ENCODE measurements around the gene GART. TPM values are rescaled to one million over a fixed set of nuclear protein-coding genes. Genes with fewer than 3 reads are reported as not detected.

The GART gene
- total RNA-seq, 1 experiment from 2014 or later: 162 TPM

DNA sequence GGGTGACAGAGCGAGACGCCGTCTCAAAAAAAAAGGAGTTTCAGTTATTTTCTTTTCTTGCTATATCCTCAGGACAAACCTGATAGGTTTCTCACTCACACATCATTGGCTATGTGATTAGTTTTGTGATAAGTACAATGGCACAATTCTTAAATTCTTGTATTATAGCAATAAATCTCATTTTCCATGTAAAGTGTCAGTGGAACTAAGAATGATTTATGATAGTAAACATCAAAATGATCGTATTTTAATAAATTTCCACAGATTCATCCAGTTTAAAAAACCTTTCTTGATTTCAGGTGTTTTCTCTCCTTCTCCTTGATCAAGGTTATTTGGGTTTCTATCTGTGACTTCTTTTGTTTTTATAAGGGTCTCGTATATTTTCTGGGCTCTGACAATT, 53.9 kb downstream of the GART start:
- Histone ChIP-seq H3K9me3 (ENCODE audit: control insufficient read depth, low read depth, low read length) (no peaks in the 10 kb centered on the region), H3K14ac (ENCODE audit: insufficient read depth, low read length) (no peak overlapping the region), H3K4ac (ENCODE audit: low read depth, low read length) (no peak overlapping the region), H4K20me1 (ENCODE audit: control insufficient read depth, insufficient read depth, insufficient read length) (no peaks in the 10 kb centered on the region), H3K27me3 (ENCODE audit: insufficient read depth, low read length) (no peaks in the 10 kb centered on the region), H2AFZ (ENCODE audit: low read length) (no peak overlapping the region), H3K4me2 (ENCODE audit: insufficient read depth, insufficient read length, low read length) (no peak overlapping the region), H2BK15ac (ENCODE audit: low read depth, low read length) (no peak overlapping the region), H3K56ac (ENCODE audit: insufficient read length, low read depth, low read length) (no peak overlapping the region), H4K8ac (replicated peaks; ENCODE audit: insufficient read length, low read depth, low read length) (no peak overlapping the region), H3K18ac (ENCODE audit: insufficient read length, low read depth, low read length) (no peak overlapping the region), H4K5ac (ENCODE audit: insufficient read length, low read depth, low read length) (no peak overlapping the region), H3K79me1 (ENCODE audit: insufficient read depth, low read depth, low read length, poor library complexity, severe bottlenecking) (no peaks in the 10 kb centered on the region), H4K91ac (ENCODE audit: insufficient read length, low read depth, low read length) (no peak overlapping the region), H2BK12ac (ENCODE audit: insufficient read length, low read depth, low read length) (no peak overlapping the region), H3K9ac (ENCODE audit: extremely low read depth, insufficient read length, low read length) (no peak overlapping the region), H3K23me2 (ENCODE audit: insufficient read length, low read depth, low read length, poor library complexity, severe bottlenecking) (peaks cover 7% of the 10 kb centered on the region), H3K4me1 (ENCODE audit: insufficient read depth, low read length) (0 out of 2 replicates have a peak, but pooled peaks cover 2% of the 10 kb centered on the region), H3K27ac (ENCODE audit: insufficient read length, low read depth, low read length) (no peak overlapping the region), H2BK20ac (ENCODE audit: low read depth, low read length, poor library complexity, severe bottlenecking) (no peak overlapping the region), H3K79me2 (ENCODE audit: insufficient read depth, low read length) (no peaks in the 10 kb centered on the region), H3T11ph (ENCODE audit: low read length) (no peak overlapping the region), H2BK5ac (ENCODE audit: insufficient read length, low read length) (no peak overlapping the region), H3K23ac (ENCODE audit: insufficient read length, low read depth, low read length) (no peak overlapping the region), H2BK120ac (ENCODE audit: low read depth, low read length, poor library complexity, severe bottlenecking) (no peak overlapping the region), H2AK5ac (ENCODE audit: insufficient read length, low read length) (no peak overlapping the region)
- no CpG with 5 or more reads among the region's 5 CpGs for WGBS (ENCODE audit: extremely low coverage, insufficient read length, low lambda C conversion rate)
- H3K9me3 Mint-ChIP-seq: no peaks in the 10 kb centered on the region
- no peak overlapping the region for H3K27ac Mint-ChIP-seq
- DNase-seq: no peak
- H3K36me3 Mint-ChIP-seq (ENCODE audit: insufficient read depth in 1 of 3, low read depth in 3 of 3): peaks cover 0 to 13% (median 11%) of the 10 kb centered on the region in 3 experiments; a peak in 5 of 7 replicates
- H3K4me1 Mint-ChIP-seq: peaks cover 9 to 10% of the 10 kb centered on the region in 2 experiments
- TF ChIP-seq, protein P1, sequence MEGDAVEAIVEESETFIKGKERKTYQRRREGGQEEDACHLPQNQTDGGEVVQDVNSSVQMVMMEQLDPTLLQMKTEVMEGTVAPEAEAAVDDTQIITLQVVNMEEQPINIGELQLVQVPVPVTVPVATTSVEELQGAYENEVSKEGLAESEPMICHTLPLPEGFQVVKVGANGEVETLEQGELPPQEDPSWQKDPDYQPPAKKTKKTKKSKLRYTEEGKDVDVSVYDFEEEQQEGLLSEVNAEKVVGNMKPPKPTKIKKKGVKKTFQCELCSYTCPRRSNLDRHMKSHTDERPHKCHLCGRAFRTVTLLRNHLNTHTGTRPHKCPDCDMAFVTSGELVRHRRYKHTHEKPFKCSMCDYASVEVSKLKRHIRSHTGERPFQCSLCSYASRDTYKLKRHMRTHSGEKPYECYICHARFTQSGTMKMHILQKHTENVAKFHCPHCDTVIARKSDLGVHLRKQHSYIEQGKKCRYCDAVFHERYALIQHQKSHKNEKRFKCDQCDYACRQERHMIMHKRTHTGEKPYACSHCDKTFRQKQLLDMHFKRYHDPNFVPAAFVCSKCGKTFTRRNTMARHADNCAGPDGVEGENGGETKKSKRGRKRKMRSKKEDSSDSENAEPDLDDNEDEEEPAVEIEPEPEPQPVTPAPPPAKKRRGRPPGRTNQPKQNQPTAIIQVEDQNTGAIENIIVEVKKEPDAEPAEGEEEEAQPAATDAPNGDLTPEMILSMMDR (conservative IDR thresholded peaks at IDR 0.05): no peak
- H3K27me3 Mint-ChIP-seq (ENCODE audit: low read depth): no peaks in the 10 kb centered on the region
- no peak overlapping the region for H3K4me3 Mint-ChIP-seq
